ENCODE measurements around the gene SPOCD1.

Gene SPOCD1

GRCh38 chr1:31815307-31815645 lies 546 bp downstream of the SPOCD1 start:
- no peak for TF ChIP-seq CTCF (IDR thresholded peaks at IDR 0.05)
- no peak for TF ChIP-seq ZFX (IDR thresholded peaks at IDR 0.05; ENCODE audit: borderline replicate concordance)
- no peak overlapping the region for H3K27ac ChIP-seq

GRCh38 chr1:31814631-31815306 lies 1.1 kb downstream of the SPOCD1 start:
- H3K27ac ChIP-seq: no peak overlapping the region
- TF ChIP-seq CTCF (IDR thresholded peaks at IDR 0.05): no peak
- no peak for TF ChIP-seq ZFX (IDR thresholded peaks at IDR 0.05; ENCODE audit: borderline replicate concordance)

GRCh38 chr1:31814041-31814511 lies 1.7 kb downstream of the SPOCD1 start:
- no peak for TF ChIP-seq CTCF (IDR thresholded peaks at IDR 0.05)
- no peak for TF ChIP-seq ZFX (IDR thresholded peaks at IDR 0.05; ENCODE audit: borderline replicate concordance)
- no peak overlapping the region for H3K27ac ChIP-seq

- TF ChIP-seq CTCF (IDR thresholded peaks at IDR 0.05) (no peak), ZFX (IDR thresholded peaks at IDR 0.05; ENCODE audit: borderline replicate concordance) (no peak)
- no peak overlapping the region for H3K27ac ChIP-seq
These were observed 3.5 kb downstream of the SPOCD1 start for GRCh38 chr1:31812158-31812829.

GRCh38 chr1:31811605-31812004 lies 4.2 kb downstream of the SPOCD1 start:
- TF ChIP-seq ZFX (IDR thresholded peaks at IDR 0.05; ENCODE audit: borderline replicate concordance) (no peak), CTCF (IDR thresholded peaks at IDR 0.05) (no peak)
- H3K27ac ChIP-seq: no peak overlapping the region

- TF ChIP-seq CTCF (IDR thresholded peaks at IDR 0.05) (no peak), ZFX (IDR thresholded peaks at IDR 0.05; ENCODE audit: borderline replicate concordance) (no peak)
- H3K27ac ChIP-seq: no peak overlapping the region
These were observed 6.1 kb downstream of the SPOCD1 start for GRCh38 chr1:31809698-31810097.
